Measurements from ENCODE around the gene PAQR7. TPM values are rescaled to one million over a fixed set of nuclear protein-coding genes. Genes with fewer than 3 reads are reported as not detected.
"Not testable (repeated sequence)": the region's sequence is repeated elsewhere in the genome, so short reads cannot be mapped to it uniquely, and the experiment has no call there.

The PAQR7 gene
- total RNA-seq, 1 experiment from 2014 or later: 6.7 TPM

GRCh38 chr1:25844536-25845337 lies 30.8 kb downstream of the PAQR7 start:
- Mint-ChIP-seq H3K4me1 (peaks cover 4% of the 10 kb centered on the region; the same call in 1 of the 2 replicates), H3K4me3 (no peak overlapping the region), H3K27ac (no peak overlapping the region; the same call in 1 of the 2 replicates), H3K36me3 (no peaks in the 10 kb centered on the region), H3K9me3 (0 out of 2 replicates have a peak, but pooled peaks cover 3% of the 10 kb centered on the region), H3K27me3 (ENCODE audit: low read depth) (no peaks in the 10 kb centered on the region)
- DNase-seq (ENCODE audit: low spot score) (no peak), ATAC-seq (no peak)
- TF ChIP-seq TEAD1 (CRISPR knock-in tag; IDR thresholded peaks at IDR 0.05) (no peak), ZNF121 (CRISPR knock-in tag; IDR thresholded peaks at IDR 0.05) (no peak), ETV6 (CRISPR knock-in tag; IDR thresholded peaks at IDR 0.05) (no peak), E2F4 (CRISPR knock-in tag; IDR thresholded peaks at IDR 0.05; ENCODE audit: borderline replicate concordance, low read depth) (no peak), RORB (CRISPR knock-in tag; IDR thresholded peaks at IDR 0.05) (no peak), OVOL2 (CRISPR knock-in tag; IDR thresholded peaks at IDR 0.05; ENCODE audit: borderline replicate concordance) (no peak), ESRRA (CRISPR knock-in tag; IDR thresholded peaks at IDR 0.05; ENCODE audit: borderline replicate concordance) (no peak), TEAD4 (CRISPR knock-in tag; IDR thresholded peaks at IDR 0.05) (no peak), MYBL2 (CRISPR knock-in tag; IDR thresholded peaks at IDR 0.05) (no peak), IRF2 (CRISPR knock-in tag; IDR thresholded peaks at IDR 0.05; ENCODE audit: borderline replicate concordance, low read depth) (no peak), ZNF263 (CRISPR knock-in tag; IDR thresholded peaks at IDR 0.05; ENCODE audit: low read depth) (no peak), RELA (CRISPR knock-in tag; IDR thresholded peaks at IDR 0.05; ENCODE audit: borderline replicate concordance) (no peak)
- ChIA-PET CTCF (interaction anchor here (1.2 to 2.9 kb wide), 2 partner anchors 51 to 153 kb away, joined by 5 to 8 read pairs; partner anchors contain the start of gene PAFAH2), POLR2A (no interaction called here)

GRCh38 chr1:25843483-25843882 lies 32.0 kb downstream of the PAQR7 start:
- no peak overlapping the region for H3K27ac Mint-ChIP-seq
- no peak for ATAC-seq
- peaks cover 4% of the 10 kb centered on the region; the same call in 1 of the 2 replicates for H3K4me1 Mint-ChIP-seq
- no peaks in the 10 kb centered on the region for H3K36me3 Mint-ChIP-seq
- 0 out of 2 replicates have a peak, but pooled peaks cover 3% of the 10 kb centered on the region for H3K9me3 Mint-ChIP-seq
- DNase-seq (ENCODE audit: low spot score): no peak
- H3K27me3 Mint-ChIP-seq (ENCODE audit: low read depth): no peaks in the 10 kb centered on the region
- TF ChIP-seq E2F5 (CRISPR knock-in tag; IDR thresholded peaks at IDR 0.05) (no peak), SMAD3 (CRISPR knock-in tag; IDR thresholded peaks at IDR 0.05; ENCODE audit: borderline replicate concordance) (no peak), AR (CRISPR knock-in tag; IDR thresholded peaks at IDR 0.05) (no peak)
- ChIA-PET CTCF (interaction anchor here (0.6 to 1.2 kb wide), 4 partner anchors 34 to 167 kb away, joined by 4 to 5 read pairs (median 5); no protein-coding TSS in a partner anchor), POLR2A (interaction anchor here (0.6 kb wide), 1 partner anchor 222 kb away, joined by 5 read pairs; no protein-coding TSS in a partner anchor)
- H3K4me3 Mint-ChIP-seq: no peak overlapping the region

GRCh38 chr1:25839808-25840207 lies 35.7 kb downstream of the PAQR7 start:
- H3K27ac Mint-ChIP-seq; H3K4me1 Mint-ChIP-seq; H3K9me3 Mint-ChIP-seq; H3K4me3 Mint-ChIP-seq; DNase-seq (ENCODE audit: low spot score); H3K27me3 Mint-ChIP-seq (ENCODE audit: low read depth); ATAC-seq: not testable (repeated sequence)
- H3K36me3 Mint-ChIP-seq: peaks cover 17% of the 10 kb centered on the region
- ChIA-PET CTCF (interaction anchor here (1.3 kb wide), 1 partner anchor 158 kb away, joined by 3 read pairs; the partner anchor contains the start of gene PAFAH2), POLR2A (interaction anchor here (0.8 kb wide), 2 partner anchors 9 to 15 kb away, joined by 3 read pairs; no protein-coding TSS in a partner anchor)

Data from WTC11 (cell line).